ENCODE measurements around the gene CPED1.

- TF ChIP-seq NFYB (IDR thresholded peaks at IDR 0.05; ENCODE audit: insufficient read depth, low read depth, low read length) (no peak), CHD1 (IDR thresholded peaks at IDR 0.05; ENCODE audit: low read depth, low read length) (no peak), MTA2 (IDR thresholded peaks at IDR 0.05; ENCODE audit: low read depth) (no peak)
- TF ChIP-seq, protein P1, sequence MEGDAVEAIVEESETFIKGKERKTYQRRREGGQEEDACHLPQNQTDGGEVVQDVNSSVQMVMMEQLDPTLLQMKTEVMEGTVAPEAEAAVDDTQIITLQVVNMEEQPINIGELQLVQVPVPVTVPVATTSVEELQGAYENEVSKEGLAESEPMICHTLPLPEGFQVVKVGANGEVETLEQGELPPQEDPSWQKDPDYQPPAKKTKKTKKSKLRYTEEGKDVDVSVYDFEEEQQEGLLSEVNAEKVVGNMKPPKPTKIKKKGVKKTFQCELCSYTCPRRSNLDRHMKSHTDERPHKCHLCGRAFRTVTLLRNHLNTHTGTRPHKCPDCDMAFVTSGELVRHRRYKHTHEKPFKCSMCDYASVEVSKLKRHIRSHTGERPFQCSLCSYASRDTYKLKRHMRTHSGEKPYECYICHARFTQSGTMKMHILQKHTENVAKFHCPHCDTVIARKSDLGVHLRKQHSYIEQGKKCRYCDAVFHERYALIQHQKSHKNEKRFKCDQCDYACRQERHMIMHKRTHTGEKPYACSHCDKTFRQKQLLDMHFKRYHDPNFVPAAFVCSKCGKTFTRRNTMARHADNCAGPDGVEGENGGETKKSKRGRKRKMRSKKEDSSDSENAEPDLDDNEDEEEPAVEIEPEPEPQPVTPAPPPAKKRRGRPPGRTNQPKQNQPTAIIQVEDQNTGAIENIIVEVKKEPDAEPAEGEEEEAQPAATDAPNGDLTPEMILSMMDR (IDR thresholded peaks at IDR 0.05 in 2 of 3, conservative IDR thresholded peaks at IDR 0.05 in 1 of 3; ENCODE audit: control insufficient read depth in 2 of 3, extremely low read depth in 1 of 3, insufficient read depth in 1 of 3, low read depth in 3 of 3, low read length in 3 of 3) = no peak
These were observed 152.3 kb downstream of the CPED1 start for GRCh38 chr7:121140790-121141189.
